Aorta (tissue), 5 donors: ENCODE results near the gene RFPL2. TPM values are rescaled to one million over a fixed set of nuclear protein-coding genes. Genes with fewer than 3 reads are reported as not detected.
A peak's percentile ranks its signal among the peaks of the same experiment; 100 is the strongest.
"Not testable (repeated sequence)": the region's sequence is repeated elsewhere in the genome, so short reads cannot be mapped to it uniquely, and the experiment has no call there.

Experiments used
- ATAC-seq: fragments of 200-7000 bp; cut with Tn5 transposase; one replicate; pipeline ENCODE4 v1.9.1; 2022; ENCODE audit warnings: moderate library complexity; ENCODE audit not compliant: low FRiP score
- DNase-seq, 2 donors: peaks; one replicate each; pipeline ENCODE4 v3.0.0-alpha.2; 2020
- H3K27ac ChIP-seq, 2 donors: one replicate each; pipeline ENCODE4 v1.5.1; 2013; ENCODE audit warnings: low read length in 2 of 2, mild to moderate bottlenecking in 2 of 2, moderate library complexity in 2 of 2, control low read depth in 1 of 2, inconsistent platforms in 1 of 2, low read depth in 1 of 2
- H3K27me3 ChIP-seq, 2 donors: one replicate each; pipeline ENCODE4 v1.6.1; 2013; ENCODE audit warnings: control low read depth in 1 of 2, low read length in 1 of 2, mild to moderate bottlenecking in 1 of 2, moderate library complexity in 1 of 2; ENCODE audit not compliant: insufficient read depth in 2 of 2, control insufficient read depth in 1 of 2
- H3K36me3 ChIP-seq, 2 donors: one replicate each; pipeline ENCODE4 v1.6.1; 2013; ENCODE audit warnings: control low read depth in 1 of 2, low read length in 1 of 2, mild to moderate bottlenecking in 1 of 2; ENCODE audit not compliant: insufficient read depth in 2 of 2, control insufficient read depth in 1 of 2
- H3K4me1 ChIP-seq, 2 donors: one replicate each; pipeline ENCODE4 v1.6.1; 2013; ENCODE audit warnings: low read length in 2 of 2, control low read depth in 1 of 2, mild to moderate bottlenecking in 1 of 2, moderate library complexity in 1 of 2; ENCODE audit not compliant: insufficient read depth in 2 of 2, control insufficient read depth in 1 of 2
- H3K4me3 ChIP-seq, 2 donors: one replicate each; pipeline ENCODE4 v1.5.1; 2013; ENCODE audit warnings: low read length in 2 of 2, control low read depth in 1 of 2, mild to moderate bottlenecking in 1 of 2
- H3K9me3 ChIP-seq: one replicate; pipeline ENCODE4 v1.6.1; 2013; ENCODE audit warnings: mild to moderate bottlenecking, low read length; ENCODE audit not compliant: control insufficient read depth
- WGBS, 2 donors: extraction: QIAGEN DNeasy Blood & Tissue Kit; methylation state at CpG; one replicate each; pipeline ENCODE4 v1.1.7; 2013; 5-methylcytosine and 5-hydroxymethylcytosine counted together
- intact Hi-C, 2 donors: fragments of 100-400 bp; cut with DNase I; formaldehyde crosslinking; loops; one replicate each; pipeline versions ENCODE4 v1.14.2 to v1.15.0; 2022
- polyA plus RNA-seq, 2 donors: library from polyadenylated mRNA; stranded (reverse); fragments of 200-250 nt; gene quantifications; one replicate each; pipeline ENCODE4 v1.2.3, GENCODE V29; 2013
- total RNA-seq, 2 donors: library from RNA; stranded (reverse); fragmentation: NEBNext Ultra II Directional; extraction: Animal tissue kit (Norgen Biotek cat#: 25700); gene quantifications; one replicate each; pipeline ENCODE4 v1.2.1, GENCODE V29; 2021
- donor health status: healthy with polysubstance abuse.
- donor health status: Bipolar disorder and iron deficiency.
- donor health status: DM: no; HTN: no; CAD: no.
- donor health status: DM: no; HTN: no; CAD: no.
- donor health status: DM: yes; HTN: yes; CAD: no.

RFPL2 gene
- total and polyA plus RNA-seq, 4 donors, result not detected

GRCh38 chr22:32202539-32203180, 2.2 kb downstream of the RFPL2 start:
- H3K36me3 ChIP-seq, result no peaks in the 10 kb centered on the region
- intact Hi-C loops, result no loop called here
- H3K27ac ChIP-seq, result no peak overlapping the region
- H3K4me3 ChIP-seq, result no peak overlapping the region
- ATAC-seq (no peak), DNase-seq (no peak)
- 2 to 21% methylated on average over 28 to 29 of the region's 29 CpGs for WGBS, 2 donors
- no peaks in the 10 kb centered on the region for H3K9me3 ChIP-seq
- H3K27me3 ChIP-seq, result no peaks in the 10 kb centered on the region
- no peaks in the 10 kb centered on the region for H3K4me1 ChIP-seq

DNA sequence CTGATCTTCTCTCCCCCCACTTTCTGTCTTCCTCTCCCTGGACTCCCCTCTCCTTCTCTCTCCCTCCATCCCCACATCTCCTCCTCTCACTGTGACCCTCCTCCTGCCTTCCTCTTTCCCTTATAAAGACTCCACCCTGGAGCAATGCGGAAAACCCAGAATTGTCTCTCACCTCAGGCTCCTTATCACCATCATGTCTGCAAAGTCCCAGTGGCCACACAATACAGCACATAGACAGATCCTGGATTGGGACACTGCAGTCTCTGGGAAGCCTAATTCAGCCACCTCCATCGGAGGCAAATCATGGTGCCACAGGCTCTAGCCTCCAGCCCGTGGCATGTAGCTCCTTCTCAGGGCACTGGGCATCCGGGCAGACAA, 2.7 kb downstream of the RFPL2 start:
- Histone ChIP-seq H3K4me1 (no peaks in the 10 kb centered on the region), H3K27ac (no peak overlapping the region), H3K4me3 (no peak overlapping the region), H3K9me3 (no peaks in the 10 kb centered on the region), H3K27me3 (no peaks in the 10 kb centered on the region), H3K36me3 (no peaks in the 10 kb centered on the region)
- intact Hi-C loops, result no loop called here
- no peak for DNase-seq
- no peak for ATAC-seq
- WGBS, 2 donors, result 23 to 29% methylated on average over 4 of the region's 4 CpGs

DNA sequence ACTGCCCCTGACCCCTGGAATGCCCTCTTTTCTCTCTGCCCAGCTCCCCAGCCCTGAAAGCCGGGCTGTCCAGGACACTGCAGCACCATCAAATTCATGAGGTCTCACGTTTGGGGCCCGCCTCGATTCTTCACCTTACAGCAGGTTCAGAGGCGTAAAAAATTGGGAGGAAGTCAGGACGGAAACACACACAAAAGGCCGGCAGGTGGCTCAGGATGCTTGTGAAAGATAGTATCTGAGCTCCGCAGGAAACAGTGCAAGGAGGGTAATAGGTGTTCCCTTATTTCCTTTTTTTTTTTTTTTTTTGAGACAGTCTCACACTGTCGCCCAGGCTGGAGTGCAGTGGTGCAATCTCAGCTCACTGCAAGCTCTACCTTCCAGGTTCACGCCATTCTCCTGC, 4.1 kb downstream of the RFPL2 start:
- Histone ChIP-seq H3K4me1 (no peaks in the 10 kb centered on the region), H3K4me3 (no peak overlapping the region), H3K27me3 (no peaks in the 10 kb centered on the region), H3K27ac (no peak overlapping the region), H3K9me3 (no peaks in the 10 kb centered on the region), H3K36me3 (no peaks in the 10 kb centered on the region)
- intact Hi-C loops, result no loop called here
- WGBS, 2 donors, result 74 to 76% methylated on average over 10 of the region's 10 CpGs
- DNase-seq, result no peak
- no peak for ATAC-seq

- H3K4me3 ChIP-seq, result no peak overlapping the region
- H3K36me3 ChIP-seq, result no peaks in the 10 kb centered on the region
- no peaks in the 10 kb centered on the region for H3K4me1 ChIP-seq
- WGBS, 2 donors, result 71 to 77% methylated on average over 7 of the region's 7 CpGs
- no peaks in the 10 kb centered on the region for H3K9me3 ChIP-seq
- no peaks in the 10 kb centered on the region for H3K27me3 ChIP-seq
- intact Hi-C loops, result no loop called here
- ATAC-seq, result no peak
- H3K27ac ChIP-seq, result no peak overlapping the region
- DNase-seq, result no peak
Measured at GRCh38 chr22:32199961-32200360, 4.9 kb downstream of the RFPL2 start.

GRCh38 chr22:32199341-32199740, 5.5 kb downstream of the RFPL2 start:
- H3K4me1 ChIP-seq, result no peaks in the 10 kb centered on the region
- no peaks in the 10 kb centered on the region for H3K27me3 ChIP-seq
- no peak for ATAC-seq
- no peak overlapping the region for H3K27ac ChIP-seq
- WGBS, 2 donors, result 87 to 93% methylated on average over 6 of the region's 6 CpGs
- intact Hi-C loops, result no loop called here
- no peak overlapping the region for H3K4me3 ChIP-seq
- H3K9me3 ChIP-seq, result no peaks in the 10 kb centered on the region
- no peaks in the 10 kb centered on the region for H3K36me3 ChIP-seq
- no peak for DNase-seq

GRCh38 chr22:32197553-32198226, 7.2 kb downstream of the RFPL2 start:
- H3K27me3 ChIP-seq, ATAC-seq, H3K4me3 ChIP-seq, intact Hi-C loops, H3K4me1 ChIP-seq, H3K9me3 ChIP-seq, DNase-seq, H3K27ac ChIP-seq, H3K36me3 ChIP-seq: not testable (repeated sequence)
- 80 to 85% methylated on average over 5 of the region's 5 CpGs for WGBS, 2 donors

GRCh38 chr22:32195900-32196299, 9.0 kb downstream of the RFPL2 start:
- intact Hi-C loops, DNase-seq, H3K27me3 ChIP-seq, H3K4me3 ChIP-seq, H3K4me1 ChIP-seq, H3K9me3 ChIP-seq, H3K36me3 ChIP-seq, ATAC-seq, H3K27ac ChIP-seq: not testable (repeated sequence)
- 44 to 63% methylated on average over 3 of the region's 3 CpGs for WGBS, 2 donors

- H3K27me3 ChIP-seq, H3K9me3 ChIP-seq, H3K36me3 ChIP-seq, H3K4me1 ChIP-seq, intact Hi-C loops, H3K27ac ChIP-seq, ATAC-seq, H3K4me3 ChIP-seq: not testable (repeated sequence)
- DNase-seq, result peak in 1 of 2 donors; percentile 51
- 80 to 84% methylated on average over 9 of the region's 9 CpGs for WGBS, 2 donors
Measured at GRCh38 chr22:32193346-32193745, 11.5 kb downstream of the RFPL2 start.

- peak in 1 of 2 donors; percentile 47 for DNase-seq
- H3K9me3 ChIP-seq, H3K4me3 ChIP-seq, H3K4me1 ChIP-seq, H3K27ac ChIP-seq, intact Hi-C loops, ATAC-seq, H3K36me3 ChIP-seq, H3K27me3 ChIP-seq: not testable (repeated sequence)
- 80 to 84% methylated on average over 15 of the region's 15 CpGs for WGBS, 2 donors
Measured at GRCh38 chr22:32191021-32191420, 13.9 kb downstream of the RFPL2 start.
